IPS DF 4.7 (cell line): ENCODE results near the gene LIN54.
A peak's percentile ranks its signal among the peaks of the same experiment; 100 is the strongest.

Experiments used
- DNase-seq: peaks from one replicate; pipeline ENCODE4 v3.0.0-alpha.2; 2013; ENCODE audit warnings: low spot score; ENCODE audit errors: extremely low read depth

Gene LIN54

DNA sequence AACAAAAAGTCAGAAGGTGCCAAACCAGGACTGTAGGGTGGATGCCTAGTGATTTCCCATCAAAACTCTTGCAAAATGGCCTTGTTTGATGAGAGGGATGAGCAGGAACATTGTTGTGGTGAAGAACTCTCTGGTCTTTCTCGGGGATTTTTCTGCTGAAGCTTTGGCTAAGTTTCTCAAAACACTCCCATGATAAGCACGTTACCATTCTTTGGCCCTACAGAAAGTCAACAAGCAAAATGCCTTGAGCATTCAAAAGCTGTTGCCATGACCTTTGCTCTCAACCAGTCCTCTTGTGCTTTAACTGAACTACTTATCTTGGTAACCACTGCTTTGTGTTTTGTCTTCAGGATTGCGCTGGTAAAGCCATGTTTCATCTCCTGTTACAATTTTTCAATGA lies 116.7 kb downstream of the LIN54 start:
- DNase-seq, result no peak

DNA sequence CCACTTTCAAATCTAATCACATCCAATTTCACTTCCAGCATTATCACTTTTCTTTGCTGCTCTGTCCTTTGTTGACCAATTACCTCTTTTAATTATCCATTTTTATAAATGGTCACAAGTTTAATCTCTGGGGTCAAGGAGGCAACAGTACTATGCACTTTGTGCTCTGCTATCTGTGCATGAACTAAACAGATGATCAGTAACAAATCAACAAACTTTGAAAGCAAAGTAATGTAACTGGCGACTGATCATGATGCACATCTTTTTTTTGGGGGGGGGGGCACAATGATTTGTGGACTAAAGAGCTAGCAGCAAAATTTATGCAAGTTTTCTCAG lies 118.2 kb downstream of the LIN54 start:
- no peak for DNase-seq

DNA sequence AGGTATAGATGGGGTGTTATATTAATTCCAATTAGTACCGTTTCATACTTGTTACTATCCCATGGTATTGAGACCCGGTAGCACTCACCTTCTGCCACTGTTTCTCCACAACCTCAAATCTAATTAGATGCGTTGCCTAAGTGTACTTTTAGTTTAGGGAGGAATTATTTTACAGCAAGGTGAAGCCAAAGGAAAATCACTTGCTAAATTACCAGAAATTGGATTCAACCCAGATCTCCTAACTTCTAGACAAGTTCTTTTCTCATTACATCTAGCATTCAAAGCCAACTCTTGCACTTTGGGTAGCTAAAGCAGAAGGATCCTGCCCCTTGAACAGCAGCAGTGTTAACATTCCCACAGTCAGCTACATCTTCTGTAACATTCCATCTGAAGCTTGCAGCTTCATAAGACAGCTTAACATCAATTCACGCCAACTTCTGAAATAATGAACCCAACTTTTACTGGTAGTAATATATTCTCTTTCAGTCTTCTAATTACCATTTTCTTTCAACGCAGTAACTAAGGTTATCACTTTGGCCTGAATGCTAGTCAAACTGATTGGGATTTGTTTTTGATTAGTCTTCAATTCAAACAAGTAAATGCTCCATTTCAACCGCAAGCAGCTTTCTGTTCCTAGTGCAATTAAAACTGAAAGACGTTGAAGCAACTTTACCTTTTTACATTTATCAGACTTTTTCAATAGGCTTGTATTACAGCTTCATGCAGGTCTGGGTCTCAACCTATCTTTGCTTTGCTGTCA lies 118.7 kb downstream of the LIN54 start:
- DNase-seq, result no peak

DNA sequence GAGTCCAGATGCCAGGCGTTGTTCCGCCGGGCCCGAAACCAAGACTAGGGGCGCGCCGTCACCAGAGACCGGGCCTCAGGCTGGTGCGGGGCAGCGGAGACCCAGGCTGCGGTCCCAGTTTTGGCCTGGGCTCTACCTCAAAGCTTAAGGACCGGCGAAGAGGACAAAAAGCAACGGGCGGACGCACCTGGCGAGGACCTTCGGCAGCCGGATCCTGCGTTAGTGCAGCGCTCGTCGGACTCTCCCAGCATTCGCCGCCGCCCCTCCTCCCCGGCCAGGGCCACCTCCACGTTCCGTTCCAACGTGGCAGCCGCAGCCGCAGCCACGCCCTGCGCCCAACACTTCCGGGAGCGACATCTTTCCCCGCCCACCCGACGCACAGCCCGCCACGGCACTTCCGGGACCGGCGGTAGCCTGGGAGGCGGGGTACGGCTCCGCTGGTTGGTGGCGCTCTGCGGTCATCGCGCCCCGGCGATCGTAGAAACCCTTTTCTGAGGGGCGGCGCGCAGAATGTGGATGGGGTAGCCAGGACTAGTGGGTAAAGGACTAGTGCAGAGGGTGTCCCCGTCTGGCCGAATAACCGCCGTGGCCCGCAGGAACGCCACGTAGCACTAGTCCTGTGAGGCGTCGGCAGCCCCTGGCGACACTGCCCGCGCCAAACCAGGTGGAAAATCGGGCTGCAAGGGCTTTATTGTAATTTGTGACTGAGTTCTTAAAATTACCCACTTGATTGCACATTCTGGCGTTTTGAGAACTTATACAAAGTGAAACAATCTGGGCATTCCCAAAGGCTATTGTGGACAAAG lies 119.5 kb downstream of the LIN54 start, which contains the start of gene SEC31A:
SEC31A (minus strand) TSS at position 253 of the 806 bp plus-strand sequence. CDS start 9,217 bp downstream, outside the sequence.
- DNase-seq, result peak; percentile 64

DNA sequence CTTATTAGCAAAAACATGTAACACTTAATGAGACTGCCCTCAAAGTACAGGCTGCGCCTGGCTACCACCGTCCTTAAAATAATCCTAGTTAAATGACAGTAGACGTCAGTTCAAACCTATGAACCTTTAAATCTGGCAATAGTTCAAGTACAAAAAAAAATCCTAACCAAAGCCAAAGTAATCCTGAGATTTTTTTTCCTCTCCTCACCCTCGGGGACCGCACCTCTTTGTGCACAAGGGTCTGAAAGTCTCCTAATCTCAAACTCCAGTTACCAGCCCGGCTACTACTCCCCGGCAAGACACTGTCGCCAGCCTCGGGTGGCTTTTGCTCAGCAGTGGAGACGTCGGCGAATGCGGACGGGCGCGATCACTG lies 120.1 kb downstream of the LIN54 start:
- DNase-seq, result no peak

DNA sequence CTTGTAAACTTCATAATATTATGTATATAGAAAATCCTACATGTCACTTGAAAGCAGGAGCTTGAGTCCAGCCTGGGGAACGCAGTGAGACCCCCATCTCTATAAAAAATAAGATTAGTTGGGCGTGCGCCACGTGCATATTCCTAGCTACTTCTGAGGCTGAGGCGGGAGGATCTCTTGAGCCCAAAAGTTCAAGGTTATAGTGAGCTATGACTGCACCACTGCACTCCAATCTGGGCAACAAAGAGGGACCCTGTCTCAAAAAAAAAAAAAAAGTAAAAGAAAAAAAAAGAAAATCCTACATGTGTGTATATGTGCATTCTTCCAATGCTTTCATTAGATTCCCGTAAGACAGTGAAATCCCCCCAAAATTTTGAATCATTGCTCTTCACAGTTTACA lies 121.3 kb downstream of the LIN54 start:
- DNase-seq, result no peak

DNA sequence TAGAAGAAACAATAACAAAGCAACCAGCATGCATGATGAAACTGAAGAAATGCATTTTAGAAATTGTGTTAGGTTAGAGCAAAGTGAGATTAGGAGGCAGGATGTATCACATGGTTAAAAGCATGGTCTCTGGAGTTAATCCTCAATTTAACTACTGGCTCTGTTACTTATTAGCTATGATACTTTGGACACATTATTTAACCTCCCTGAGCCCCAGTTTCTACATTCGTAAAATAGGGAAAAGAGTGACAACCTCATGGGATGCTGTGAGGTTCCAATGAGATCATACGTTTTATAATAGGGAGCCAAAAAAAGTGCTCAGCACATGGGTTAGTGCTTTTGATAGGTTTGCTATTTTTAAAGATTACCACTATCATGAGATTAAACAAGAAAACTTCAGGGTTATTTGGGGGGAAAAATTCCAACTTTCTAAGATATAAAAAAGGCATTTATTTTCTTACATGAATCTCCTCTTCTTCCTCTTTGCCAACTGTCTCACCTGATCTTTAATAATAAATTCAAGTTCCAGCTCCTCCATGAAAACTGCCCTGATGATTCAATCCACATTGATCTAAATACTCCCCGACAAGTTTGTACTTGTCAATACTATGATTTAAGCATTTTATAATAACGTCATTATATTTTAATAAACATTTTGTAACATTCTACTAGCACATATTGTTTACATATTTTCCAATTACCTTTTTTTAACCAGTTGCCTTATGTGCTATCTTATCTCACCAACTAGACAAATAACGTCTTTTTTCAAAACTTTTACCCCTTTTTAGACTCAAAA lies 124.3 kb downstream of the LIN54 start:
- DNase-seq, result no peak

DNA sequence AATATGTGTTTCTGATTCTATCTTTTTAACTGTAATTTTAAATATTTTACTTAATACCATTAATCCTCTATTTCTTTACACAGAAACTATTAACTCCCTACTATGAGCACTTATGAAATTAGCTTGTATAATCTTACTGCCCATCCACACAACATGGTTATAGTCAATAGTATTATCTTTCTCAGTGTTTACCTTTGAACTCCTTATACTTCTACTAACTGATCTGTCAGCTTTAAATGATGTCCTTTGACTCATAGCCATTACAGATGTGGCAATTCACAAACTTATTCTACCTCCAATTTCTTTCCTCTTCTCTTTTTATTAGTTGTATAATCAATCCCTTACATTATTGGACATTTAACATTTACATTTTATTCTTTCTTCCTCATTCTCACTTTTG lies 125.2 kb downstream of the LIN54 start:
- no peak for DNase-seq
